Spleen (tissue), 7 donors: ENCODE results near the gene INAVA.

Experiments used
- CTCF ChIP-seq, 11 experiments: fragments of 200-600 bp in 7 of 11; fragments of 450-650 bp in 4 of 11; sonication (generic) in 4 of 11; IDR thresholded peaks in 8 of 11; conservative IDR thresholded peaks in 3 of 11; 1 replicate in 7 of 11; 2 replicates in 4 of 11; pipeline versions ENCODE4 v1.4.0 to v1.8.0; 2016 to 2021; ENCODE audit warnings: antibody characterized with exemption in 11 of 11, inconsistent platforms in 4 of 11, mild to moderate bottlenecking in 1 of 11
- POLR2AphosphoS5 ChIP-seq, 3 donors: sonication (generic); formaldehyde crosslinking; IDR thresholded peaks; one replicate each; pipeline ENCODE4 v1.5.1; 2017; ENCODE audit warnings: antibody characterized with exemption in 3 of 3
- donor health status: DM: no; HTN: no; CAD: no; lungs with moderate emphysema.
- donor health status: DM: no; HTN: no; CAD: no.
- donor health status: DM: no; HTN: no; CAD: no.

GRCh38 chr1:200869753-200870391, 24.8 kb upstream of the INAVA start:
- TF ChIP-seq CTCF (IDR thresholded peaks at IDR 0.05 in 8 of 11, conservative IDR thresholded peaks at IDR 0.05 in 3 of 11) (no peak), POLR2AphosphoS5 (IDR thresholded peaks at IDR 0.05) (peak in 1 of 3 donors; percentile 23)
